ENCODE results near the gene SMAD7.

- TF ChIP-seq CTCF (IDR thresholded peaks at IDR 0.05 in 4 of 5, conservative IDR thresholded peaks at IDR 0.05 in 1 of 5) (no peak), POLR2A (IDR thresholded peaks at IDR 0.05) (no peak)
Measured at GRCh38 chr18:48896326-48896874, 54.4 kb downstream of the SMAD7 start.

Measured in gastrocnemius medialis (tissue), 4 donors.